Measurements from ENCODE around the gene TENM3. TPM values are rescaled to one million over a fixed set of nuclear protein-coding genes. Genes with fewer than 3 reads are reported as not detected.
A peak's percentile ranks its signal among the peaks of the same experiment; 100 is the strongest.

The TENM3 gene
- polyA plus RNA-seq, 1 experiment, result 9.2 TPM

GRCh38 chr4:182354106-182354505 lies 110.9 kb downstream of the TENM3 start:
- no peaks in the 10 kb centered on the region for H3K27me3 ChIP-seq (ENCODE audit: control insufficient read depth, insufficient read depth, low read length)
- CTCF ChIA-PET, result no interaction called here
- no peak for TF ChIP-seq CTCF (IDR thresholded peaks at IDR 0.05; ENCODE audit: insufficient read depth, low read depth, low read length)
- H3K4me3 ChIP-seq (ENCODE audit: low read depth, low read length), result no peak overlapping the region
- POLR2A ChIA-PET, result no interaction called here
- no peaks in the 10 kb centered on the region for H3K36me3 ChIP-seq (ENCODE audit: control insufficient read depth, insufficient read depth, low read length)
- DNase-seq (ENCODE audit: low read depth), result no peak

- TF ChIP-seq CTCF (IDR thresholded peaks at IDR 0.05; ENCODE audit: insufficient read depth, low read depth, low read length), result no peak
- ChIA-PET CTCF (no interaction called here), POLR2A (no interaction called here)
- no peak for DNase-seq (ENCODE audit: low read depth)
- Histone ChIP-seq H3K4me3 (ENCODE audit: low read depth, low read length) (no peak overlapping the region), H3K36me3 (ENCODE audit: control insufficient read depth, insufficient read depth, low read length) (no peaks in the 10 kb centered on the region), H3K27me3 (ENCODE audit: control insufficient read depth, insufficient read depth, low read length) (no peaks in the 10 kb centered on the region)
Observed at GRCh38 chr4:182354867-182355266, 111.7 kb downstream of the TENM3 start.

- Histone ChIP-seq H3K4me3 (ENCODE audit: low read depth, low read length) (no peak overlapping the region), H3K27me3 (ENCODE audit: control insufficient read depth, insufficient read depth, low read length) (no peaks in the 10 kb centered on the region), H3K36me3 (ENCODE audit: control insufficient read depth, insufficient read depth, low read length) (no peaks in the 10 kb centered on the region)
- CTCF ChIA-PET, result no interaction called here
- POLR2A ChIA-PET, result no interaction called here
- no peak for DNase-seq (ENCODE audit: low read depth)
- TF ChIP-seq CTCF (IDR thresholded peaks at IDR 0.05; ENCODE audit: insufficient read depth, low read depth, low read length), result no peak
Observed at GRCh38 chr4:182367153-182367552, 124.0 kb downstream of the TENM3 start.

- H3K36me3 ChIP-seq (ENCODE audit: control insufficient read depth, insufficient read depth, low read length), result no peaks in the 10 kb centered on the region
- ChIA-PET CTCF (no interaction called here), POLR2A (no interaction called here)
- H3K4me3 ChIP-seq (ENCODE audit: low read depth, low read length), result no peak overlapping the region
- H3K27me3 ChIP-seq (ENCODE audit: control insufficient read depth, insufficient read depth, low read length), result no peaks in the 10 kb centered on the region
- no peak for TF ChIP-seq CTCF (IDR thresholded peaks at IDR 0.05; ENCODE audit: insufficient read depth, low read depth, low read length)
- DNase-seq (ENCODE audit: low read depth), result peak; percentile 2
Observed at GRCh38 chr4:182369211-182369610, 126.0 kb downstream of the TENM3 start.

- no peaks in the 10 kb centered on the region for H3K27me3 ChIP-seq (ENCODE audit: control insufficient read depth, insufficient read depth, low read length)
- no peak for TF ChIP-seq CTCF (IDR thresholded peaks at IDR 0.05; ENCODE audit: insufficient read depth, low read depth, low read length)
- POLR2A ChIA-PET, result no interaction called here
- CTCF ChIA-PET, result no interaction called here
- DNase-seq (ENCODE audit: low read depth), result no peak
- H3K36me3 ChIP-seq (ENCODE audit: control insufficient read depth, insufficient read depth, low read length), result no peaks in the 10 kb centered on the region
- H3K4me3 ChIP-seq (ENCODE audit: low read depth, low read length), result no peak overlapping the region
Observed at GRCh38 chr4:182370491-182370890, 127.3 kb downstream of the TENM3 start.

All from BJ (cell line).